Measurements from ENCODE around the gene BCAM. TPM values are rescaled to one million over a fixed set of nuclear protein-coding genes. Genes with fewer than 3 reads are reported as not detected.

BCAM gene
- total RNA-seq, 4 donors from 2014 or later, result 83.5 to 139 (median 90.9) TPM

- H3K9me3 ChIP-seq, result no peaks in the 10 kb centered on the region
- no peak for DNase-seq (ENCODE audit: low spot score in 2 of 2)
- no peaks in the 10 kb centered on the region for H3K27me3 ChIP-seq
- no peak overlapping the region for H3K4me3 ChIP-seq
- peaks cover 0 to 48% (median 0%) of the 10 kb centered on the region in 3 donors for H3K36me3 ChIP-seq
- H3K4me1 ChIP-seq, result peaks cover 0 to 34% (median 0%) of the 10 kb centered on the region in 4 donors
- H3K27ac ChIP-seq, result no peak overlapping the region
- TF ChIP-seq EP300 (IDR thresholded peaks at IDR 0.05), result no peak
- no peak for TF ChIP-seq CTCF (IDR thresholded peaks at IDR 0.05)
- no peak for TF ChIP-seq POLR2A (IDR thresholded peaks at IDR 0.05)
- 78 to 88% methylated on average over 2 of the region's 2 CpGs for WGBS, 2 donors
These were observed 55.1 kb downstream of the BCAM start for GRCh38 chr19:44863990-44864389.

- Histone ChIP-seq H3K27ac (peak overlapping the region in 2 of 4 donors; percentile 48 to 72), H3K36me3 (peaks cover 0 to 43% (median 0%) of the 10 kb centered on the region in 3 donors), H3K27me3 (no peaks in the 10 kb centered on the region), H3K9me3 (no peaks in the 10 kb centered on the region), H3K4me3 (no peak overlapping the region), H3K4me1 (peaks cover 0 to 36% (median 0%) of the 10 kb centered on the region in 4 donors)
- no peak for DNase-seq (ENCODE audit: low spot score in 2 of 2)
- TF ChIP-seq POLR2A (IDR thresholded peaks at IDR 0.05) (no peak), CTCF (IDR thresholded peaks at IDR 0.05) (no peak), EP300 (IDR thresholded peaks at IDR 0.05) (no peak)
- 88 to 92% methylated on average over 27 of the region's 27 CpGs for WGBS, 2 donors
These were observed 56.4 kb downstream of the BCAM start for GRCh38 chr19:44865196-44865767.

- no peaks in the 10 kb centered on the region for H3K27me3 ChIP-seq
- peaks cover 0 to 56% (median 0%) of the 10 kb centered on the region in 3 donors for H3K36me3 ChIP-seq
- no peak for TF ChIP-seq POLR2A (IDR thresholded peaks at IDR 0.05)
- no peak for TF ChIP-seq EP300 (IDR thresholded peaks at IDR 0.05)
- TF ChIP-seq CTCF (IDR thresholded peaks at IDR 0.05), result no peak
- DNase-seq (ENCODE audit: low spot score in 2 of 2), result no peak
- H3K4me3 ChIP-seq, result no peak overlapping the region
- peak overlapping the region in 2 of 4 donors; percentile 38 to 48 for H3K27ac ChIP-seq
- H3K4me1 ChIP-seq, result peaks cover 0 to 49% (median 0%) of the 10 kb centered on the region in 4 donors
- WGBS, 2 donors, result 72 to 79% methylated on average over 4 of the region's 4 CpGs
- no peaks in the 10 kb centered on the region for H3K9me3 ChIP-seq
These were observed 57.8 kb downstream of the BCAM start for GRCh38 chr19:44866664-44867063.

GRCh38 chr19:44867578-44867977 is 58.7 kb downstream of the BCAM start:
- DNase-seq (ENCODE audit: low spot score in 2 of 2), result no peak
- peaks cover 0 to 49% (median 0%) of the 10 kb centered on the region in 4 donors for H3K4me1 ChIP-seq
- H3K27ac ChIP-seq, result peak overlapping the region in 2 of 4 donors; percentile 10 to 33
- H3K36me3 ChIP-seq, result peaks cover 0 to 65% (median 0%) of the 10 kb centered on the region in 3 donors
- H3K4me3 ChIP-seq, result no peak overlapping the region
- H3K27me3 ChIP-seq, result no peaks in the 10 kb centered on the region
- H3K9me3 ChIP-seq, result no peaks in the 10 kb centered on the region
- TF ChIP-seq CTCF (IDR thresholded peaks at IDR 0.05) (no peak), EP300 (IDR thresholded peaks at IDR 0.05) (no peak), POLR2A (IDR thresholded peaks at IDR 0.05) (no peak)
- 89 to 92% methylated on average over 12 of the region's 12 CpGs for WGBS, 2 donors

GRCh38 chr19:44869733-44870470 is 61.0 kb downstream of the BCAM start:
- DNase-seq (ENCODE audit: low spot score in 2 of 2), result peak in 1 of 2 donors; percentile 59
- Histone ChIP-seq H3K27ac (peak overlapping the region in 2 of 4 donors; percentile 52 to 54), H3K4me1 (peaks cover 0 to 48% (median 0%) of the 10 kb centered on the region in 4 donors), H3K9me3 (no peaks in the 10 kb centered on the region), H3K36me3 (peaks cover 0 to 85% (median 6%) of the 10 kb centered on the region in 3 donors), H3K27me3 (no peaks in the 10 kb centered on the region), H3K4me3 (no peak overlapping the region)
- 60% methylated on average over 13 of the region's 13 CpGs for WGBS, 2 donors
- TF ChIP-seq EP300 (IDR thresholded peaks at IDR 0.05) (no peak), POLR2A (IDR thresholded peaks at IDR 0.05) (no peak)

Small RNAs within 50 kb of the gene (small RNA-seq; reads per million reads assigned to genes)
- gene RF00156, result not detected

Other genes with a start within 250 kb of the BCAM start
- not detected for gene IGSF23, start 195.5 kb upstream of the BCAM start, total RNA-seq
- 10 to 100 TPM; 55.3 to 71.4 (median 69.6) TPM for gene PVR, start 165.2 kb upstream of the BCAM start, total RNA-seq
- 10 to 100 TPM; 10.9 to 38.7 (median 15.4) TPM for gene CEACAM19, start 137.6 kb upstream of the BCAM start, total RNA-seq
- not detected for gene CEACAM16, start 110.0 kb upstream of the BCAM start, total RNA-seq
- gene BCL3, start 60.4 kb upstream of the BCAM start, total RNA-seq, result 10 to 100 TPM; 10.3 to 37.8 (median 18.0) TPM
- gene CBLC, start 31.2 kb upstream of the BCAM start, total RNA-seq, result not detected
- 100 to 1,000 TPM in 1 of 4 donors, 10 to 100 TPM in 3; 63.2 to 126 (median 90.4) TPM for gene NECTIN2, start 37.2 kb downstream of the BCAM start, total RNA-seq
- 10 to 100 TPM; 30.8 to 75.9 (median 48.6) TPM for gene TOMM40, start 82.2 kb downstream of the BCAM start, total RNA-seq
- 100 to 1,000 TPM; 126 to 316 (median 163) TPM for gene APOE, start 96.7 kb downstream of the BCAM start, total RNA-seq
- gene APOC1, start 105.5 kb downstream of the BCAM start, total RNA-seq, result 100 to 1,000 TPM in 1 of 4 donors, 10 to 100 TPM in 3; 17.2 to 213 (median 49.9) TPM
- gene APOC4, start 133.1 kb downstream of the BCAM start, total RNA-seq, result not detected
- gene APOC2, start 136.9 kb downstream of the BCAM start, total RNA-seq, result 1 to 10 TPM in 1 of 4 donors, under 1 TPM in 1, not detected in 2; 0.90 to 2.0 TPM
- 10 to 100 TPM; 52.3 to 89.4 (median 74.5) TPM for gene CLPTM1, start 146.3 kb downstream of the BCAM start, total RNA-seq
- 10 to 100 TPM in 2 of 4 donors, 1 to 10 TPM in 2; 4.2 to 14.9 (median 9.9) TPM for gene RELB, start 192.4 kb downstream of the BCAM start, total RNA-seq
- gene CLASRP, start 229.9 kb downstream of the BCAM start, total RNA-seq, result 100 to 1,000 TPM in 2 of 4 donors, 10 to 100 TPM in 2; 72.8 to 109 (median 95.5) TPM